ENCODE data around the gene CDK5RAP1.

GRCh38 chr20:33372993-33373441 lies 28.3 kb downstream of the CDK5RAP1 start:
- no peak for TF ChIP-seq POLR2A (IDR thresholded peaks at IDR 0.05; ENCODE audit: low read depth, low read length)
- no peak for TF ChIP-seq POLR2AphosphoS5 (IDR thresholded peaks at IDR 0.05; ENCODE audit: low read depth, low read length)
